GM18907 (cell line): ENCODE data around the gene SCGB1C2.
"Not testable (repeated sequence)": the region's sequence is repeated elsewhere in the genome, so short reads cannot be mapped to it uniquely, and the experiment has no call there.

Experiments
- ATAC-seq: cut with Tn5 transposase; IDR thresholded peaks from one replicate; pipeline ENCODE4 v1.9.1; 2021; ENCODE audit warnings: mild to moderate bottlenecking, moderate library complexity; ENCODE audit not compliant: unreplicated experiment

The SCGB1C2 gene

GRCh38 chr17:148757-149156 is 11.4 kb downstream of the SCGB1C2 start:
- no peak for ATAC-seq

GRCh38 chr17:149231-149630 is 11.9 kb downstream of the SCGB1C2 start:
- ATAC-seq: no peak

- ATAC-seq: no peak
Observed at GRCh38 chr17:149897-150584, 12.7 kb downstream of the SCGB1C2 start.

- no peak for ATAC-seq
Observed at GRCh38 chr17:151004-151403, 13.6 kb downstream of the SCGB1C2 start.

DNA sequence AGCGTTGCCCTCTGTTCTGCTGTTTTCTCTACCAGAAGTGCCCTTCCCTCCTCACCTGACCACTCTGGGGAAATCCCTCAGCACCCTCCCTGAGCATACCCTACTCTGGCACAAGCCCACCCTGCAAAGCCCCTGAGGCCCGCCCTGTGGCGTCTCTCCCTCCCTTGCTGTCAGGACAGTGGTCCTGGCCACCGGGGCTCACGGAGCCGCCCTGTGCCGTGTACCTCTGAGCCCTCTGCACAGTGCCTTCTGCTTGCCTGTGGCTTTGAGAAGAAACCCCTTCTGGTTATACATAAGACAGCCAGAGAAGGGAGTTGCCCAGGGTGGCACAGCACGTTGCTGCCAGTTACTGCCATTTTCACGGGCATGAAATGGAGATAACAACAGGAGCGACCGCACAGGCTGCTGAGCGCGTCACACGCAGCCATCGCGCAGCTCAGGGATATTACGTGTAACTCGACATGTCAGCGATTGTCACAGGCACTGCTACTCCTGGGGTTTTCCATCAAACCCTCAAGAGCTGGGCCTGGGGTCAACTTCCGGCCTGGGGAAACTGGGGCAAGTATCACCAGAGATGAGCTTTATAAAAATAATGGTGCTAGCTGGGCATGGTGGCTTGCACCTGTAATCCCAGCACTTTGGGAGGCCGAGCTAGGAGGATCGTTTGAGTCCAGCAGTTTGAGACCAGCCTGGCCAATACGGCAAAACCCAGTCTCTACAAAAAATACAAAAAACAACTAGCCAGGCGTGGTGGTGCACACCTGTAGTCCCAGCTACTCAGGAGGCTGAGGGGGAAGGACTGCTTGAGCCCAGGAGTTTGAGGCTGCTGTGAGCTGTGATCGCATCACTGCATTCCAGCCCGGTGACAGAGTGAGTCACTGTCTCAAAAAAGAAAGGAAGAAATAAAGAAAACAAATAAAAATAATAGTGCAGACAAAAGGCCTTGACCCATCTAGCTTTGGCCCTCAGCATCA is 14.8 kb downstream of the SCGB1C2 start:
- ATAC-seq: no peak

- ATAC-seq: no peak
Observed at GRCh38 chr17:152860-153420, 15.6 kb downstream of the SCGB1C2 start.

DNA sequence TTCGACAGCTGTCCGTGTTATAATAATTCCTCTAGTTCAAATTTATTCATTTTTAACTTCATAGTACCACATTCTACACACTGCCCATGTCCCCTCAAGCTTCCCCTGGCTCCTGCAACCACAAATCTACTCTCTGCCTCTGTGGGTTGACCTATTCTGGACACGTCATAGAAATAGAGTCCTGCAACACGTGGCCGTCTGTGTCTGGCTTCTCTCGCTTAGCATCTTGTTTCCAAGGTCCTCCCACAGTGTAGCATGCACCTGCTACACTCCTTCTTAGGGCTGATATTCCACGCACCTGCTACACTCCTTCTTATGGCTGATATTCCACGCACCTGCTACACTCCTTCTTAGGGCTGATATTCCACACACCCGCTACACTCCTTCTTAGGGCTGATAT is 16.5 kb downstream of the SCGB1C2 start:
- no peak for ATAC-seq

- no peak for ATAC-seq
Observed at GRCh38 chr17:155576-155975, 18.2 kb downstream of the SCGB1C2 start.

GRCh38 chr17:156094-156621 is 18.8 kb downstream of the SCGB1C2 start:
- no peak for ATAC-seq

DNA sequence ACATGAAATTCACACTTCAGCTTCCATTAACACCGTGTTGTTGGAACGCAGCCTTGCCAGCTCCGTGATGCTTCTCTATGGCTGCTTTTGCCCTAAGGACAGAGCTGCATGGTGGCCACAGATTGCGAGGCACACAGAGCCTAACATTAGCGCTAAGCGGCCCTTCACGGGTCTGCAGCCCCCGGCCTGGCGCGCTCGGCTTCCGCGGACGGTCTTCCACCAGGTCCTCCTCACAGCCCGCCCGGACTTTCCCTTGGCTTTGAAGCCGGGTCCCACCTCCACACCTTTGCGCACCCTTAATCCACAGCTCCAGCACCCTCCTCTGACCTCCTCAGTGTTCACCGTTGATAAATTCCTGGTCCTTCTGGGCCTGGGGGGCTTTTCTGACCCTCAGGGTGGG is 19.6 kb downstream of the SCGB1C2 start:
- ATAC-seq: no peak

GRCh38 chr17:157901-158300 is 20.5 kb downstream of the SCGB1C2 start:
- ATAC-seq: no peak

- no peak for ATAC-seq
Observed at GRCh38 chr17:158379-158778, 21.0 kb downstream of the SCGB1C2 start.

DNA sequence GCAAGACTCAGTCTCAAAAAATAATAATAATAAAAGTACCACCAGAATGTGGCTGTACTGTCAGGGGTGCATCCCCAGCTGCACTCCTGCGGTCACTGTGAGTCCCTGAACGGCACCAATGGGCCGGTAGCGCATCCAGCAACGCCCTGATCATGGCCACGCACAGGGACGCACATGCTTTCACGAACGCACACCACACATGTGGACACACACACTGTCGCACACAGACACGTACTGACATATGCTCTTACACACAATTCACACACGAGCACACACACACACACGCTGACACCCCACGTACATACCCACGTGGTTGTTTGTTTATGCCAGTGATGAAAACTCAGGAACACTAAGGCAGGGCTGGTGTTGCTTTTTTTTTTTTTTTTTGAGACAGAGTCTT is 22.2 kb downstream of the SCGB1C2 start:
- ATAC-seq: no peak

DNA sequence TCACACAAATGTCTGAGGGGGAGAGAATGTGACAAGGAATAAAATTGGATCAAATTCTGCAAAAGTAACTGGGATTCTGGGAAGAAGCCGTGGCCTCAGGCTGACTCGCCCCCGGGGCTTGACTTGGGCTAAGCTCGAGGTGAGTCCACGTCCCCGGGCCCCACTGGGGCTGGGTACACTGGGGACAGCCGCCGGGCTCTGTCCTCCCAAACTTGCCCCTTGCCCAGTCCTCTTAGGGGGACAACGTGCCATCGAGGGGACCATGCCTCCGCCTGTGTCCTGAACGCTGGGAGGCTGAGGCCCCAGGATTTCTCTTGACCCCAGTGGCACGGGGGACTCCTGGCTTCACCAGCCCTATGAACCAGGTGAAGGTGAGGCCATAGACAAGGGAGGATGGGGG is 23.0 kb downstream of the SCGB1C2 start:
- ATAC-seq: no peak

GRCh38 chr17:161481-161880 is 24.1 kb downstream of the SCGB1C2 start:
- no peak for ATAC-seq

GRCh38 chr17:162689-163088 is 25.3 kb downstream of the SCGB1C2 start:
- ATAC-seq: no peak

DNA sequence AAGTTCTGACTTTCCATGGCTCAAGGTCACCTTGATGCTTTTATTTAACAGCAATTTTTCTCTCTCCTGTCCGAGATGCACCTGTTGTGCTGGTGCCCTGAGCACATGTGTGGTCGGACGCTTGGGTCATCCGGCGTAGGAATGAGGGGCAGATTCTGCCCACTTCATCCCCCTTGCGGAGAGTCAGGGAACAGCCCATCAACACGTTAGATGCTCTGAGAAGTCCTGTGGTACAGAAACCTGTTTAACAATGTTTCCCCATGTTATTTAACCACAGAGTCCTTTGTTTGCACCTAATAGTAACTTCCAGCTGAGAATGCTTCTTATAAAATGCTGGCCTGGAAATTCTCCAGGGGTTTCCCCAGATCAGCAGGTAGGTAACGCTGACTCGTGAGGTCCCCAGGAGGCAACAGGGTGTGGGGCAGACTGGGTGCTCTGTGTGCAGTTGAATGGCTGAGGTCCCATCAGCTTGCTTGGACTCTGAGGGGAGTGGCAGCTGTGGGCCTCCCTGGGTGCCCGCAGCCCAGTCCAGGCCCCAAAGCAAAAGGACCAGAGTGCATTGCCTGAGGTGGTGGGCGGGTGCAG is 26.2 kb downstream of the SCGB1C2 start:
- no peak for ATAC-seq

GRCh38 chr17:164303-165235 is 27.2 kb downstream of the SCGB1C2 start:
- no peak for ATAC-seq

DNA sequence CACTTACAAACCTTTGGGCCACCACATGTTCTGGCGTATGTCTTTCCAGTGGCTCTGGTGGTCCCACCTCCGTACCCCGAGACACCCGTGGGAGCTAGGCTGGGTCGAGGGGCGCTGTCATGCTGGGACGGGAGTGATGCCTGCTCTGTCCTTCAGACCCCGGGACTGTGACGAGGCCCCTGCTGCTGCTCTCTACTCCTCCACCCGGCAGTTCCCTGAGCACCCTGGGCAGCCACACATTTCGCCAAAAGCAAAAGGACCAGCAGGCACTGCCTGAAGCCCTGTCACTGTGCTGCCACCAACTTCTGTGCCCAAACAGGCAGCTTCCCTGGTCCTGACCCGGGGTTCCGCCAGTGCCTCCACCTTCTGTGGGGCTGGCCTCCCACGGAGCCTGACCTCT is 28.6 kb downstream of the SCGB1C2 start:
- ATAC-seq: no peak

DNA sequence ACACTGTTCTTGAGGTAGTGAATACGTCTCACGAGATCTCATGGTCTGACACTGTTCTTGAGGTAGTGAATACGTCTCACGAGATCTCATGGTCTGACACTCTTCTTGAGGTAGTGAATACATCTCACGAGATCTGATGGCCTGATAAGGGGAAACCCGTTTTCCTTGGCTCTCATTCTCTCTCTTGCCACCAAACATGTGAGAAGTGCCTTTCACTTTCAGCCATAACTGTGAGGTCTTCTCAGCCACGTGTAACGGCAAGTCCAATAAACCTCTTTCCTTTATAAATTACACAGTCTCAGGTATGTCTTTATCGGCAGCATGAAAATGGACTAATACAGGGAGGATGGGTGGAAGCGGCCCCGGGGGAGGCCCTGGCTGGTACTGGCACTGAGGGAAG is 31.2 kb downstream of the SCGB1C2 start:
- ATAC-seq: not testable (repeated sequence)
